Endothelial cell of umbilical vein (primary cell): Measurements from ENCODE around the gene EPB41L4B.

Experiments used
- EZH2 ChIP-seq: IDR thresholded peaks from 2 replicates; pipeline ENCODE4 v1.6.1; 2012; ENCODE audit warnings: borderline replicate concordance, low read depth, mild to moderate bottlenecking, moderate library complexity, low read length, inconsistent platforms; ENCODE audit not compliant: severe bottlenecking
- POLR2A ChIP-seq: IDR thresholded peaks from 2 replicates; pipeline ENCODE4 v1.6.1; 2012; ENCODE audit warnings: low read depth, mild to moderate bottlenecking, control low read depth, low read length

DNA sequence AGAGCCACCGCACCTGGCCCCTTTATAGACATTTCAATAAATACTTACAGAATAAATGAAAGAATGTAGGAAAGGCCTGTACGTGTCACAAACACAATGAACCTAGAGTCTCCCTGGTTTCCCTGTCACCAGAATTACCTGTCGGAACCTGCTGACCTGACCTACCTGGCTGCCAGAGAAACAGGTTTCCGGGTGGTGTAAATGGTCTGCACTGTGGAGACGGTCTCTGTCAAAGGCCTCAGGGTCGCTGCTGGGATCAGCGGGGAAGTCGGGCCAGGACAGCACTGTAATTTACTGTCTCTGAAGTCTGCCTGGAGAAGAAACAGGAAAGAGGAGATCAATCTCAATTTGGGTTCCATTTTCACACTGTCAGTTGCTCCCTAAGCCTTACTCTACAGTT, 144.5 kb downstream of the EPB41L4B start:
- TF ChIP-seq POLR2A: no peak
- no peak for TF ChIP-seq EZH2
